ENCODE results near the gene AADACL4. TPM values are rescaled to one million over a fixed set of nuclear protein-coding genes. Genes with fewer than 3 reads are reported as not detected.

AADACL4 gene
- total RNA-seq, 1 donor, result not detected

- no peak overlapping the region for H3K4me3 ChIP-seq (ENCODE audit: low read depth, low read length)
- TF ChIP-seq CTCF (IDR thresholded peaks at IDR 0.05; ENCODE audit: insufficient read depth, low read length), result no peak
- DNase-seq (ENCODE audit: low read depth), result peak; percentile 56
Observed at GRCh38 chr1:12610305-12610935, 33.5 kb upstream of the AADACL4 start.

- DNase-seq (ENCODE audit: low read depth), result no peak
- H3K4me3 ChIP-seq (ENCODE audit: low read depth, low read length), result no peak overlapping the region
- TF ChIP-seq CTCF (IDR thresholded peaks at IDR 0.05; ENCODE audit: insufficient read depth, low read length), result no peak
Observed at GRCh38 chr1:12610941-12611340, 32.9 kb upstream of the AADACL4 start.

- no peak for DNase-seq (ENCODE audit: low read depth)
- H3K4me3 ChIP-seq (ENCODE audit: low read depth, low read length), result peak overlapping the region; percentile 92
- no peak for TF ChIP-seq CTCF (IDR thresholded peaks at IDR 0.05; ENCODE audit: insufficient read depth, low read length)
Observed at GRCh38 chr1:12613180-12613579, 30.7 kb upstream of the AADACL4 start.

- TF ChIP-seq CTCF (IDR thresholded peaks at IDR 0.05; ENCODE audit: insufficient read depth, low read length), result no peak
- no peak for DNase-seq (ENCODE audit: low read depth)
Observed at GRCh38 chr1:12614402-12615158, 29.3 kb upstream of the AADACL4 start.

GRCh38 chr1:12615159-12615864 is 28.6 kb upstream of the AADACL4 start:
- peak overlapping the region; percentile 92 for H3K4me3 ChIP-seq (ENCODE audit: low read depth, low read length)

More at GRCh38 chr1:12614402-12615158, 29.3 kb upstream of the AADACL4 start:
- H3K4me3 ChIP-seq (ENCODE audit: low read depth, low read length), result peak overlapping the region; percentile 92

More at GRCh38 chr1:12615159-12615864, 28.6 kb upstream of the AADACL4 start:
- no peak for TF ChIP-seq CTCF (IDR thresholded peaks at IDR 0.05; ENCODE audit: insufficient read depth, low read length)
- peak; percentile 42 for DNase-seq (ENCODE audit: low read depth)

All from fibroblast of the aortic adventitia (primary cell).